HepG2 (cell line): Measurements from ENCODE around the gene DST. TPM values are rescaled to one million over a fixed set of nuclear protein-coding genes. Genes with fewer than 3 reads are reported as not detected.

Experiments
- CAMTA2 ChIP-seq: sonication (generic); formaldehyde crosslinking; IDR thresholded peaks from 2 replicates; pipeline ENCODE4 v1.4.0; 2020; ENCODE audit warnings: mild to moderate bottlenecking, missing genetic modification reagents, borderline replicate concordance
- DNMT1 ChIP-seq: sonication (generic); formaldehyde crosslinking; IDR thresholded peaks from 2 replicates; pipeline ENCODE4 v1.5.1; 2020; ENCODE audit warnings: mild to moderate bottlenecking, missing genetic modification reagents
- IKZF4 ChIP-seq: sonication (generic); formaldehyde crosslinking; IDR thresholded peaks from 2 replicates; pipeline ENCODE4 v1.5.1; 2020; ENCODE audit warnings: borderline replicate concordance, mild to moderate bottlenecking, low read depth, missing genetic modification reagents; ENCODE audit errors: not compliant biosample characterization
- JDP2 ChIP-seq: sonication (generic); formaldehyde crosslinking; IDR thresholded peaks from 2 replicates; pipeline ENCODE4 v1.8.1; 2022; ENCODE audit warnings: missing genetic modification reagents, borderline replicate concordance
- NFE2L1 ChIP-seq: sonication (generic); formaldehyde crosslinking; IDR thresholded peaks from 2 replicates; pipeline ENCODE4 v1.4.0; 2020; ENCODE audit warnings: missing genetic modification reagents, mild to moderate bottlenecking, borderline replicate concordance
- TBL1XR1 ChIP-seq: fragments of 150-350 bp; IDR thresholded peaks from 2 replicates; pipeline ENCODE4 v1.6.1; 2014; ENCODE audit warnings: borderline replicate concordance, low read length; ENCODE audit not compliant: partially characterized antibody
- THAP11 ChIP-seq: IDR thresholded peaks from 2 replicates; pipeline ENCODE4 v1.6.1; 2016; ENCODE audit warnings: missing biosample characterization, missing genetic modification reagents
- YEATS4 ChIP-seq: sonication (generic); formaldehyde crosslinking; IDR thresholded peaks from 2 replicates; pipeline ENCODE4 v1.4.0; 2020; ENCODE audit warnings: missing genetic modification reagents, borderline replicate concordance
- ZNF781 ChIP-seq: sonication (generic); formaldehyde crosslinking; IDR thresholded peaks from 2 replicates; pipeline ENCODE4 v1.5.1; 2020; ENCODE audit warnings: borderline replicate concordance, mild to moderate bottlenecking, missing genetic modification reagents; ENCODE audit errors: not compliant biosample characterization
- ZNF792 ChIP-seq: IDR thresholded peaks from 2 replicates; pipeline ENCODE4 v1.6.1; 2016
- polyA plus RNA-seq, 8 experiments: library from polyadenylated mRNA; depleted of rRNA in 3 of 8; stranded (reverse) in 7 of 8; unstranded in 1 of 8; fragments of >200 nt; fragmentation: Illumina TruSeq in 4 of 8; extraction: Trizol in 4 of 8; gene quantifications; 2 replicates each; pipeline versions ENCODE4 v1.2.1 to v1.2.3, GENCODE V29; 2011 to 2016; ENCODE audit warnings: low read depth in 4 of 8, missing spikeins in 1 of 8, mixed read lengths in 1 of 8; ENCODE audit not compliant: insufficient read depth in 1 of 8
- total RNA-seq, 5 experiments: library from RNA; depleted of rRNA; stranded (reverse); fragments of >200 nt; fragmentation: Illumina TruSeq; extraction: Trizol; gene quantifications; 2 replicates each; pipeline ENCODE4 v1.2.3, GENCODE V29; 2016; ENCODE audit warnings: low read depth in 1 of 5
- TF ChIP-seq, protein P1 (sequence below): sonication (generic); formaldehyde crosslinking; IDR thresholded peaks from 2 replicates; pipeline ENCODE4; 2020; ENCODE audit warnings: missing genetic modification reagents, mild to moderate bottlenecking, borderline replicate concordance
- TF ChIP-seq, protein P2 (sequence below): sonication (generic); formaldehyde crosslinking; IDR thresholded peaks from 2 replicates; pipeline ENCODE4 v1.4.0; 2020; ENCODE audit warnings: mild to moderate bottlenecking, missing genetic modification reagents
- TF ChIP-seq, protein P3 (sequence below): sonication (generic); formaldehyde crosslinking; IDR thresholded peaks from 2 replicates; pipeline ENCODE4 v1.5.0; 2020; ENCODE audit warnings: mild to moderate bottlenecking, missing genetic modification reagents, borderline replicate concordance

DST gene
- total and polyA plus RNA-seq, 2 of the 13 experiments (the other 11 are each of a cell fraction or from before 2014, with no cell fraction given): 64.4 to 89.0 TPM

DNA sequence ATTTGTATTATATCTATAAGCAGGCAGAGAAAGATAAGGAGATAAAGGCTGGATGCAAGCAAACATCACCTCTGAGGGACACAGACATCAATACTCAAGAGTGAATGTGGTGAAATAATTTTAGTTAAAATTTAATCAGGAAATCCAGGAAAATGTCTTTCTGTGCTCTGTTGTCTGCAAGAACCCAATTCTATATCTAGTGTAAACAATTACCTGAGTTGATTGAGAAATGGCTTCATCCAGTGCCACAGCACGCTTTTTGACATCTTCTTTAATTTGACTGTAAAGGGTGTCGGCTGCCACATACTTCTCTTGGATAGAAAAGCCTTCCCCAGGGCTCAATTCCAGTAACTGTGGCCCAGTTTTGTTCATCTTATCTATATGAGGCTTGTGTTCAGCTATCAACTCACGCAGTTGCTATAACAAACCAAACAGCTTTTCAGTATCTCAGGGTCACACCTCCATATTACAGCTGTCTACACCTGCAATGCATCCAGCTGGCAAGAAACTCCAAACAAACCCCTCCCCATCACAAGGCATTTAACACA lies 131.6 kb downstream of the DST start (continued):
- TF ChIP-seq, protein P1, sequence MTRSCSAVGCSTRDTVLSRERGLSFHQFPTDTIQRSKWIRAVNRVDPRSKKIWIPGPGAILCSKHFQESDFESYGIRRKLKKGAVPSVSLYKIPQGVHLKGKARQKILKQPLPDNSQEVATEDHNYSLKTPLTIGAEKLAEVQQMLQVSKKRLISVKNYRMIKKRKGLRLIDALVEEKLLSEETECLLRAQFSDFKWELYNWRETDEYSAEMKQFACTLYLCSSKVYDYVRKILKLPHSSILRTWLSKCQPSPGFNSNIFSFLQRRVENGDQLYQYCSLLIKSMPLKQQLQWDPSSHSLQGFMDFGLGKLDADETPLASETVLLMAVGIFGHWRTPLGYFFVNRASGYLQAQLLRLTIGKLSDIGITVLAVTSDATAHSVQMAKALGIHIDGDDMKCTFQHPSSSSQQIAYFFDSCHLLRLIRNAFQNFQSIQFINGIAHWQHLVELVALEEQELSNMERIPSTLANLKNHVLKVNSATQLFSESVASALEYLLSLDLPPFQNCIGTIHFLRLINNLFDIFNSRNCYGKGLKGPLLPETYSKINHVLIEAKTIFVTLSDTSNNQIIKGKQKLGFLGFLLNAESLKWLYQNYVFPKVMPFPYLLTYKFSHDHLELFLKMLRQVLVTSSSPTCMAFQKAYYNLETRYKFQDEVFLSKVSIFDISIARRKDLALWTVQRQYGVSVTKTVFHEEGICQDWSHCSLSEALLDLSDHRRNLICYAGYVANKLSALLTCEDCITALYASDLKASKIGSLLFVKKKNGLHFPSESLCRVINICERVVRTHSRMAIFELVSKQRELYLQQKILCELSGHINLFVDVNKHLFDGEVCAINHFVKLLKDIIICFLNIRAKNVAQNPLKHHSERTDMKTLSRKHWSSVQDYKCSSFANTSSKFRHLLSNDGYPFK (CRISPR knock-in tag): no peak
- no peak for TF ChIP-seq YEATS4 (CRISPR knock-in tag)
- TF ChIP-seq DNMT1 (CRISPR knock-in tag): no peak
- no peak; the same call in 1 of the 2 replicates for TF ChIP-seq THAP11 (CRISPR knock-in tag)
- no peak for TF ChIP-seq IKZF4 (CRISPR knock-in tag)
- TF ChIP-seq, protein P2, sequence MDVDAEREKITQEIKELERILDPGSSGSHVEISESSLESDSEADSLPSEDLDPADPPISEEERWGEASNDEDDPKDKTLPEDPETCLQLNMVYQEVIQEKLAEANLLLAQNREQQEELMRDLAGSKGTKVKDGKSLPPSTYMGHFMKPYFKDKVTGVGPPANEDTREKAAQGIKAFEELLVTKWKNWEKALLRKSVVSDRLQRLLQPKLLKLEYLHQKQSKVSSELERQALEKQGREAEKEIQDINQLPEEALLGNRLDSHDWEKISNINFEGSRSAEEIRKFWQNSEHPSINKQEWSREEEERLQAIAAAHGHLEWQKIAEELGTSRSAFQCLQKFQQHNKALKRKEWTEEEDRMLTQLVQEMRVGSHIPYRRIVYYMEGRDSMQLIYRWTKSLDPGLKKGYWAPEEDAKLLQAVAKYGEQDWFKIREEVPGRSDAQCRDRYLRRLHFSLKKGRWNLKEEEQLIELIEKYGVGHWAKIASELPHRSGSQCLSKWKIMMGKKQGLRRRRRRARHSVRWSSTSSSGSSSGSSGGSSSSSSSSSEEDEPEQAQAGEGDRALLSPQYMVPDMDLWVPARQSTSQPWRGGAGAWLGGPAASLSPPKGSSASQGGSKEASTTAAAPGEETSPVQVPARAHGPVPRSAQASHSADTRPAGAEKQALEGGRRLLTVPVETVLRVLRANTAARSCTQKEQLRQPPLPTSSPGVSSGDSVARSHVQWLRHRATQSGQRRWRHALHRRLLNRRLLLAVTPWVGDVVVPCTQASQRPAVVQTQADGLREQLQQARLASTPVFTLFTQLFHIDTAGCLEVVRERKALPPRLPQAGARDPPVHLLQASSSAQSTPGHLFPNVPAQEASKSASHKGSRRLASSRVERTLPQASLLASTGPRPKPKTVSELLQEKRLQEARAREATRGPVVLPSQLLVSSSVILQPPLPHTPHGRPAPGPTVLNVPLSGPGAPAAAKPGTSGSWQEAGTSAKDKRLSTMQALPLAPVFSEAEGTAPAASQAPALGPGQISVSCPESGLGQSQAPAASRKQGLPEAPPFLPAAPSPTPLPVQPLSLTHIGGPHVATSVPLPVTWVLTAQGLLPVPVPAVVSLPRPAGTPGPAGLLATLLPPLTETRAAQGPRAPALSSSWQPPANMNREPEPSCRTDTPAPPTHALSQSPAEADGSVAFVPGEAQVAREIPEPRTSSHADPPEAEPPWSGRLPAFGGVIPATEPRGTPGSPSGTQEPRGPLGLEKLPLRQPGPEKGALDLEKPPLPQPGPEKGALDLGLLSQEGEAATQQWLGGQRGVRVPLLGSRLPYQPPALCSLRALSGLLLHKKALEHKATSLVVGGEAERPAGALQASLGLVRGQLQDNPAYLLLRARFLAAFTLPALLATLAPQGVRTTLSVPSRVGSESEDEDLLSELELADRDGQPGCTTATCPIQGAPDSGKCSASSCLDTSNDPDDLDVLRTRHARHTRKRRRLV (CRISPR knock-in tag): no peak
- no peak for TF ChIP-seq JDP2 (CRISPR knock-in tag)
- TF ChIP-seq NFE2L1 (CRISPR knock-in tag): no peak
- TF ChIP-seq ZNF781: no peak
- no peak for TF ChIP-seq ZNF792
- TF ChIP-seq CAMTA2 (CRISPR knock-in tag): no peak
- TF ChIP-seq, protein P3, sequence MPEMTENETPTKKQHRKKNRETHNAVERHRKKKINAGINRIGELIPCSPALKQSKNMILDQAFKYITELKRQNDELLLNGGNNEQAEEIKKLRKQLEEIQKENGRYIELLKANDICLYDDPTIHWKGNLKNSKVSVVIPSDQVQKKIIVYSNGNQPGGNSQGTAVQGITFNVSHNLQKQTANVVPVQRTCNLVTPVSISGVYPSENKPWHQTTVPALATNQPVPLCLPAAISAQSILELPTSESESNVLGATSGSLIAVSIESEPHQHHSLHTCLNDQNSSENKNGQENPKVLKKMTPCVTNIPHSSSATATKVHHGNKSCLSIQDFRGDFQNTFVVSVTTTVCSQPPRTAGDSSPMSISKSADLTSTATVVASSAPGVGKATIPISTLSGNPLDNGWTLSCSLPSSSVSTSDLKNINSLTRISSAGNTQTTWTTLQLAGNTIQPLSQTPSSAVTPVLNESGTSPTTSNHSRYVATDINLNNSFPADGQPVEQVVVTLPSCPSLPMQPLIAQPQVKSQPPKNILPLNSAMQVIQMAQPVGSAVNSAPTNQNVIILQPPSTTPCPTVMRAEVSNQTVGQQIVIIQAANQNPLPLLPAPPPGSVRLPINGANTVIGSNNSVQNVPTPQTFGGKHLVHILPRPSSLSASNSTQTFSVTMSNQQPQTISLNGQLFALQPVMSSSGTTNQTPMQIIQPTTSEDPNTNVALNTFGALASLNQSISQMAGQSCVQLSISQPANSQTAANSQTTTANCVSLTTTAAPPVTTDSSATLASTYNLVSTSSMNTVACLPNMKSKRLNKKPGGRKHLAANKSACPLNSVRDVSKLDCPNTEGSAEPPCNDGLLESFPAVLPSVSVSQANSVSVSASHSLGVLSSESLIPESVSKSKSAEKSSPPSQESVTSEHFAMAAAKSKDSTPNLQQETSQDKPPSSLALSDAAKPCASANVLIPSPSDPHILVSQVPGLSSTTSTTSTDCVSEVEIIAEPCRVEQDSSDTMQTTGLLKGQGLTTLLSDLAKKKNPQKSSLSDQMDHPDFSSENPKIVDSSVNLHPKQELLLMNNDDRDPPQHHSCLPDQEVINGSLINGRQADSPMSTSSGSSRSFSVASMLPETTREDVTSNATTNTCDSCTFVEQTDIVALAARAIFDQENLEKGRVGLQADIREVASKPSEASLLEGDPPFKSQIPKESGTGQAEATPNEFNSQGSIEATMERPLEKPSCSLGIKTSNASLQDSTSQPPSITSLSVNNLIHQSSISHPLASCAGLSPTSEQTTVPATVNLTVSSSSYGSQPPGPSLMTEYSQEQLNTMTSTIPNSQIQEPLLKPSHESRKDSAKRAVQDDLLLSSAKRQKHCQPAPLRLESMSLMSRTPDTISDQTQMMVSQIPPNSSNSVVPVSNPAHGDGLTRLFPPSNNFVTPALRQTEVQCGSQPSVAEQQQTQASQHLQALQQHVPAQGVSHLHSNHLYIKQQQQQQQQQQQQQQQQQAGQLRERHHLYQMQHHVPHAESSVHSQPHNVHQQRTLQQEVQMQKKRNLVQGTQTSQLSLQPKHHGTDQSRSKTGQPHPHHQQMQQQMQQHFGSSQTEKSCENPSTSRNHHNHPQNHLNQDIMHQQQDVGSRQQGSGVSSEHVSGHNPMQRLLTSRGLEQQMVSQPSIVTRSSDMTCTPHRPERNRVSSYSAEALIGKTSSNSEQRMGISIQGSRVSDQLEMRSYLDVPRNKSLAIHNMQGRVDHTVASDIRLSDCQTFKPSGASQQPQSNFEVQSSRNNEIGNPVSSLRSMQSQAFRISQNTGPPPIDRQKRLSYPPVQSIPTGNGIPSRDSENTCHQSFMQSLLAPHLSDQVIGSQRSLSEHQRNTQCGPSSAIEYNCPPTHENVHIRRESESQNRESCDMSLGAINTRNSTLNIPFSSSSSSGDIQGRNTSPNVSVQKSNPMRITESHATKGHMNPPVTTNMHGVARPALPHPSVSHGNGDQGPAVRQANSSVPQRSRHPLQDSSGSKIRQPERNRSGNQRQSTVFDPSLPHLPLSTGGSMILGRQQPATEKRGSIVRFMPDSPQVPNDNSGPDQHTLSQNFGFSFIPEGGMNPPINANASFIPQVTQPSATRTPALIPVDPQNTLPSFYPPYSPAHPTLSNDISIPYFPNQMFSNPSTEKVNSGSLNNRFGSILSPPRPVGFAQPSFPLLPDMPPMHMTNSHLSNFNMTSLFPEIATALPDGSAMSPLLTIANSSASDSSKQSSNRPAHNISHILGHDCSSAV (CRISPR knock-in tag): no peak
- TF ChIP-seq TBL1XR1: no peak
